Measurements from ENCODE around the gene RUNX2. TPM values are rescaled to one million over a fixed set of nuclear protein-coding genes. Genes with fewer than 3 reads are reported as not detected.

The RUNX2 gene
- total and polyA plus RNA-seq, 2 experiments from 2014 or later, result 0.66 to 1.7 TPM

DNA sequence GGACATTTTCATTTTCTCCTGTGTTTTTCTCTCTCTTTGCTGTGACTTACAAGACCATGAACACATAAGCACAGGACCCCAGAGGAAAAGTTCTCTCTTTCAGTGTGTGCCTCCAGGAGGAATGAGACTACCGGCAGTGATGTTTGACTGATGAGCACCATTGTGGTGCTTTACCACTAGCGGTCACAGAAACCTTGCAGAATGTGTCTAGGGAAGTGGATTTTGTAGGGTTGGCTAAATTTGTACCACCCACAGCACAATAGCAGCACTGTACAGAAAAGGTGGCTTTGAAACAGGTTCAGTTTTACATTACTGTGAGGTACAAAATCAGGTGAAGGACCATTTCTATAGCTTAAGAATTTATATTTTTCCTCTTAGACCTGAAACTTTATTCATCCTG lies 351.5 kb downstream of the RUNX2 start:
- TF ChIP-seq EZH2 (IDR thresholded peaks at IDR 0.05; ENCODE audit: low read depth, unreplicated experiment) (no peak), NANOG (IDR thresholded peaks at IDR 0.05; ENCODE audit: borderline replicate concordance) (no peak), CREB1 (CRISPR knock-in tag; IDR thresholded peaks at IDR 0.05; ENCODE audit: low read depth) (no peak), STAT1 (IDR thresholded peaks at IDR 0.05; ENCODE audit: unreplicated experiment) (no peak), POLR2AphosphoS5 (IDR thresholded peaks at IDR 0.05; ENCODE audit: low read depth) (no peak), JUNB (IDR thresholded peaks at IDR 0.05; ENCODE audit: unreplicated experiment) (no peak), EZH2phosphoT487 (IDR thresholded peaks at IDR 0.05; ENCODE audit: unreplicated experiment) (no peak), ZNF114 (CRISPR knock-in tag; IDR thresholded peaks at IDR 0.05) (no peak), ZNF331 (CRISPR knock-in tag; IDR thresholded peaks at IDR 0.05; ENCODE audit: low read depth) (no peak)
- TF ChIP-seq, protein P1, sequence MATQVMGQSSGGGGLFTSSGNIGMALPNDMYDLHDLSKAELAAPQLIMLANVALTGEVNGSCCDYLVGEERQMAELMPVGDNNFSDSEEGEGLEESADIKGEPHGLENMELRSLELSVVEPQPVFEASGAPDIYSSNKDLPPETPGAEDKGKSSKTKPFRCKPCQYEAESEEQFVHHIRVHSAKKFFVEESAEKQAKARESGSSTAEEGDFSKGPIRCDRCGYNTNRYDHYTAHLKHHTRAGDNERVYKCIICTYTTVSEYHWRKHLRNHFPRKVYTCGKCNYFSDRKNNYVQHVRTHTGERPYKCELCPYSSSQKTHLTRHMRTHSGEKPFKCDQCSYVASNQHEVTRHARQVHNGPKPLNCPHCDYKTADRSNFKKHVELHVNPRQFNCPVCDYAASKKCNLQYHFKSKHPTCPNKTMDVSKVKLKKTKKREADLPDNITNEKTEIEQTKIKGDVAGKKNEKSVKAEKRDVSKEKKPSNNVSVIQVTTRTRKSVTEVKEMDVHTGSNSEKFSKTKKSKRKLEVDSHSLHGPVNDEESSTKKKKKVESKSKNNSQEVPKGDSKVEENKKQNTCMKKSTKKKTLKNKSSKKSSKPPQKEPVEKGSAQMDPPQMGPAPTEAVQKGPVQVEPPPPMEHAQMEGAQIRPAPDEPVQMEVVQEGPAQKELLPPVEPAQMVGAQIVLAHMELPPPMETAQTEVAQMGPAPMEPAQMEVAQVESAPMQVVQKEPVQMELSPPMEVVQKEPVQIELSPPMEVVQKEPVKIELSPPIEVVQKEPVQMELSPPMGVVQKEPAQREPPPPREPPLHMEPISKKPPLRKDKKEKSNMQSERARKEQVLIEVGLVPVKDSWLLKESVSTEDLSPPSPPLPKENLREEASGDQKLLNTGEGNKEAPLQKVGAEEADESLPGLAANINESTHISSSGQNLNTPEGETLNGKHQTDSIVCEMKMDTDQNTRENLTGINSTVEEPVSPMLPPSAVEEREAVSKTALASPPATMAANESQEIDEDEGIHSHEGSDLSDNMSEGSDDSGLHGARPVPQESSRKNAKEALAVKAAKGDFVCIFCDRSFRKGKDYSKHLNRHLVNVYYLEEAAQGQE (IDR thresholded peaks at IDR 0.05; ENCODE audit: unreplicated experiment), result no peak
- TF ChIP-seq, protein P2, sequence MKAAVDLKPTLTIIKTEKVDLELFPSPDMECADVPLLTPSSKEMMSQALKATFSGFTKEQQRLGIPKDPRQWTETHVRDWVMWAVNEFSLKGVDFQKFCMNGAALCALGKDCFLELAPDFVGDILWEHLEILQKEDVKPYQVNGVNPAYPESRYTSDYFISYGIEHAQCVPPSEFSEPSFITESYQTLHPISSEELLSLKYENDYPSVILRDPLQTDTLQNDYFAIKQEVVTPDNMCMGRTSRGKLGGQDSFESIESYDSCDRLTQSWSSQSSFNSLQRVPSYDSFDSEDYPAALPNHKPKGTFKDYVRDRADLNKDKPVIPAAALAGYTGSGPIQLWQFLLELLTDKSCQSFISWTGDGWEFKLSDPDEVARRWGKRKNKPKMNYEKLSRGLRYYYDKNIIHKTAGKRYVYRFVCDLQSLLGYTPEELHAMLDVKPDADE (IDR thresholded peaks at IDR 0.05), result no peak
- TF ChIP-seq, protein P3, sequence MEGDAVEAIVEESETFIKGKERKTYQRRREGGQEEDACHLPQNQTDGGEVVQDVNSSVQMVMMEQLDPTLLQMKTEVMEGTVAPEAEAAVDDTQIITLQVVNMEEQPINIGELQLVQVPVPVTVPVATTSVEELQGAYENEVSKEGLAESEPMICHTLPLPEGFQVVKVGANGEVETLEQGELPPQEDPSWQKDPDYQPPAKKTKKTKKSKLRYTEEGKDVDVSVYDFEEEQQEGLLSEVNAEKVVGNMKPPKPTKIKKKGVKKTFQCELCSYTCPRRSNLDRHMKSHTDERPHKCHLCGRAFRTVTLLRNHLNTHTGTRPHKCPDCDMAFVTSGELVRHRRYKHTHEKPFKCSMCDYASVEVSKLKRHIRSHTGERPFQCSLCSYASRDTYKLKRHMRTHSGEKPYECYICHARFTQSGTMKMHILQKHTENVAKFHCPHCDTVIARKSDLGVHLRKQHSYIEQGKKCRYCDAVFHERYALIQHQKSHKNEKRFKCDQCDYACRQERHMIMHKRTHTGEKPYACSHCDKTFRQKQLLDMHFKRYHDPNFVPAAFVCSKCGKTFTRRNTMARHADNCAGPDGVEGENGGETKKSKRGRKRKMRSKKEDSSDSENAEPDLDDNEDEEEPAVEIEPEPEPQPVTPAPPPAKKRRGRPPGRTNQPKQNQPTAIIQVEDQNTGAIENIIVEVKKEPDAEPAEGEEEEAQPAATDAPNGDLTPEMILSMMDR (conservative IDR thresholded peaks at IDR 0.05; ENCODE audit: low read depth in 2 of 2), result no peak
- TF ChIP-seq, protein P4, sequence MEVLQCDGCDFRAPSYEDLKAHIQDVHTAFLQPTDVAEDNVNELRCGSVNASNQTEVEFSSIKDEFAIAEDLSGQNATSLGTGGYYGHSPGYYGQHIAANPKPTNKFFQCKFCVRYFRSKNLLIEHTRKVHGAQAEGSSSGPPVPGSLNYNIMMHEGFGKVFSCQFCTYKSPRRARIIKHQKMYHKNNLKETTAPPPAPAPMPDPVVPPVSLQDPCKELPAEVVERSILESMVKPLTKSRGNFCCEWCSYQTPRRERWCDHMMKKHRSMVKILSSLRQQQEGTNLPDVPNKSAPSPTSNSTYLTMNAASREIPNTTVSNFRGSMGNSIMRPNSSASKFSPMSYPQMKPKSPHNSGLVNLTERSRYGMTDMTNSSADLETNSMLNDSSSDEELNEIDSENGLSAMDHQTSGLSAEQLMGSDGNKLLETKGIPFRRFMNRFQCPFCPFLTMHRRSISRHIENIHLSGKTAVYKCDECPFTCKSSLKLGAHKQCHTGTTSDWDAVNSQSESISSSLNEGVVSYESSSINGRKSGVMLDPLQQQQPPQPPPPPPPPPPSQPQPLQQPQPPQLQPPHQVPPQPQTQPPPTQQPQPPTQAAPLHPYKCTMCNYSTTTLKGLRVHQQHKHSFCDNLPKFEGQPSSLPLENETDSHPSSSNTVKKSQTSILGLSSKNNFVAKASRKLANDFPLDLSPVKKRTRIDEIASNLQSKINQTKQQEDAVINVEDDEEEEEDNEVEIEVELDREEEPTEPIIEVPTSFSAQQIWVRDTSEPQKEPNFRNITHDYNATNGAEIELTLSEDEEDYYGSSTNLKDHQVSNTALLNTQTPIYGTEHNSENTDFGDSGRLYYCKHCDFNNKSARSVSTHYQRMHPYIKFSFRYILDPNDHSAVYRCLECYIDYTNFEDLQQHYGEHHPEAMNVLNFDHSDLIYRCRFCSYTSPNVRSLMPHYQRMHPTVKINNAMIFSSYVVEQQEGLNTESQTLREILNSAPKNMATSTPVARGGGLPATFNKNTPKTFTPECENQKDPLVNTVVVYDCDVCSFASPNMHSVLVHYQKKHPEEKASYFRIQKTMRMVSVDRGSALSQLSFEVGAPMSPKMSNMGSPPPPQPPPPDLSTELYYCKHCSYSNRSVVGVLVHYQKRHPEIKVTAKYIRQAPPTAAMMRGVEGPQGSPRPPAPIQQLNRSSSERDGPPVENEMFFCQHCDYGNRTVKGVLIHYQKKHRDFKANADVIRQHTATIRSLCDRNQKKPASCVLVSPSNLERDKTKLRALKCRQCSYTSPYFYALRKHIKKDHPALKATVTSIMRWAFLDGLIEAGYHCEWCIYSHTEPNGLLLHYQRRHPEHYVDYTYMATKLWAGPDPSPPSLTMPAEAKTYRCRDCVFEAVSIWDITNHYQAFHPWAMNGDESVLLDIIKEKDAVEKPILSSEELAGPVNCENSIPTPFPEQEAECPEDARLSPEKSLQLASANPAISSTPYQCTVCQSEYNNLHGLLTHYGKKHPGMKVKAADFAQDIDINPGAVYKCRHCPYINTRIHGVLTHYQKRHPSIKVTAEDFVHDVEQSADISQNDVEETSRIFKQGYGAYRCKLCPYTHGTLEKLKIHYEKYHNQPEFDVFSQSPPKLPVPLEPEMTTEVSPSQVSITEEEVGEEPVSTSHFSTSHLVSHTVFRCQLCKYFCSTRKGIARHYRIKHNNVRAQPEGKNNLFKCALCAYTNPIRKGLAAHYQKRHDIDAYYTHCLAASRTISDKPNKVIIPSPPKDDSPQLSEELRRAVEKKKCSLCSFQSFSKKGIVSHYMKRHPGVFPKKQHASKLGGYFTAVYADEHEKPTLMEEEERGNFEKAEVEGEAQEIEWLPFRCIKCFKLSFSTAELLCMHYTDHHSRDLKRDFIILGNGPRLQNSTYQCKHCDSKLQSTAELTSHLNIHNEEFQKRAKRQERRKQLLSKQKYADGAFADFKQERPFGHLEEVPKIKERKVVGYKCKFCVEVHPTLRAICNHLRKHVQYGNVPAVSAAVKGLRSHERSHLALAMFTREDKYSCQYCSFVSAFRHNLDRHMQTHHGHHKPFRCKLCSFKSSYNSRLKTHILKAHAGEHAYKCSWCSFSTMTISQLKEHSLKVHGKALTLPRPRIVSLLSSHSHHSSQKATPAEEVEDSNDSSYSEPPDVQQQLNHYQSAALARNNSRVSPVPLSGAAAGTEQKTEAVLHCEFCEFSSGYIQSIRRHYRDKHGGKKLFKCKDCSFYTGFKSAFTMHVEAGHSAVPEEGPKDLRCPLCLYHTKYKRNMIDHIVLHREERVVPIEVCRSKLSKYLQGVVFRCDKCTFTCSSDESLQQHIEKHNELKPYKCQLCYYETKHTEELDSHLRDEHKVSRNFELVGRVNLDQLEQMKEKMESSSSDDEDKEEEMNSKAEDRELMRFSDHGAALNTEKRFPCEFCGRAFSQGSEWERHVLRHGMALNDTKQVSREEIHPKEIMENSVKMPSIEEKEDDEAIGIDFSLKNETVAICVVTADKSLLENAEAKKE (CRISPR knock-in tag; IDR thresholded peaks at IDR 0.05), result no peak
- H3K27me3 ChIP-seq (ENCODE audit: insufficient read depth), result no peaks in the 10 kb centered on the region
- H3K9me2 ChIP-seq (ENCODE audit: insufficient read depth), result 0 out of 2 replicates have a peak, but pooled peaks cover 8% of the 10 kb centered on the region
- H2AFZ ChIP-seq, result no peak overlapping the region
- H3K4me2 ChIP-seq, result no peak overlapping the region
- peaks cover 14% of the 10 kb centered on the region for H3K4me1 Mint-ChIP-seq
- H3K27ac Mint-ChIP-seq, result no peak overlapping the region
- H3K79me2 ChIP-seq (replicated peaks; ENCODE audit: insufficient read depth), result no peaks in the 10 kb centered on the region
- peaks cover 7% of the 10 kb centered on the region for H3K9me3 Mint-ChIP-seq
- H3K4me3 Mint-ChIP-seq, result no peak overlapping the region
- ATAC-seq, result no peak
- no peak overlapping the region for H3K27ac ChIP-seq (ENCODE audit: low read depth)
- DNase-seq (ENCODE audit: low spot score), result no peak
- H3K36me3 Mint-ChIP-seq (ENCODE audit: low read depth), result peaks cover 4% of the 10 kb centered on the region; the same call in 1 of the 3 replicates
- no peak overlapping the region for H3K4me3 ChIP-seq
- H3K27me3 Mint-ChIP-seq (ENCODE audit: insufficient read depth, low read depth, poor library complexity), result peaks cover 2% of the 10 kb centered on the region
- no peaks in the 10 kb centered on the region for H3K36me3 ChIP-seq (ENCODE audit: insufficient read depth)
- H3F3A ChIP-seq (replicated peaks; ENCODE audit: low read depth), result no peaks in the 10 kb centered on the region
- H4K20me1 ChIP-seq (replicated peaks; ENCODE audit: insufficient read depth), result no peaks in the 10 kb centered on the region
- H3K4me1 ChIP-seq (ENCODE audit: insufficient read depth), result peaks cover 4% of the 10 kb centered on the region; the same call in 1 of the 2 replicates
